ENCODE results near the gene BAIAP3.
A peak's percentile ranks its signal among the peaks of the same experiment; 100 is the strongest.

Gene BAIAP3

DNA sequence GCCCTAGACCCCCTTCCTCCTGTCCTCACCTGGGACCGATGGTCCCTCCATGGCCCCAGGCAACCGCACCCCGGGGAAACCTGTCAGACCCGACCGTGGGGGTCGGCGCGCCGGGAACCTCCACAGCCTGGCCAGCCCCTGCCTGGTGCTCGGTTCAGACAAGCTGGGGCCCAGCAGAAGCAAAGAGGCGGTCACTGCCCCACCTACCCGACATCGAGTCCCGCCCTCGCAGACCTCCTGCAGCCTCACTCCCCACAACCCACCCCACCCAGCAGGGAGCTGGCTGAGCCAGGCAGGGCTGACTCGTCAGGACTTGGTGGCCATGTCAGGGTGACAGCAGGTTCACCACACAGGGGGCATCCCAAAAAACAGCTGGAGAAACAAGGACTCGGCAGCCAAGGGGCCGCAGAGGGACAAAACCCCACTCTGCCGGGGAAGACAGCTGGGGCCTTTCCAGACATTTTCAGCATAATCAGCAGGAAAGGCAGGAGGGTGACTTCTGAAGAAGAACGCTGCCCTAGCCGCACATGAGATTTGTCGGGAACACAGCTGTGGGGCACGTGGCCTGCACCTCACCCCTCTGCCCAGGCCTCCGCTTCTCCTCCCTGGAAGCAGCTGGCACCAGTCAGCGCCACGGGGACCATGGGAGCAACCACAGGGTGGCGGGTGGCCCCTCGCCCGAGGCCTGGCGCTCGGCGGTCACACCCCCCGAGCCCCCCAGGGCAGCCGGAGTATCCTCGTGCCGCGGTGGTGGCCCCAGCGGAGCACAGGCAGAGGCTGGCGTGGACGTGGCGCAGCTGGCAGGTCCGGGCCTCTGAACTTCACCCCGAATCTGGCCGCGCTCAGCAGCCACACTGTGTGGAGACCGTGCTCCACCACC is 41.2 kb downstream of the BAIAP3 start:
- no peak for DNase-seq

DNA sequence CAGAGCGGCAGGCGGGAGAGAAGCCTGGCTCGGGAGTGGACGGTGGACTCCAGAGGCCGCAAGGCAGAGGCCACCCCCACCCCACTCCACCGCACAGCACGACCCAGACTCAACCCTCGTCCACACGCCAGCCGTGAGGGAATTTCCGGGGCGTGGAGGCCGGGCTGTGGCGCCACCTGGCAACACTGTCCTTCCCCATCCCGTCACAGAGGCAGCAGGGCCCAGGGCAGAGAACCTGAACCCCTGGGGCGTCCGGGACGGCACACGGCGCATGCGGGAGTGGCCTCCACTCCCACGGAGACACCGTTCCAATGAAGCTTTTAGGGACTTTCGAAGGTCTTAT is 41.8 kb downstream of the BAIAP3 start:
- DNase-seq = no peak

DNA sequence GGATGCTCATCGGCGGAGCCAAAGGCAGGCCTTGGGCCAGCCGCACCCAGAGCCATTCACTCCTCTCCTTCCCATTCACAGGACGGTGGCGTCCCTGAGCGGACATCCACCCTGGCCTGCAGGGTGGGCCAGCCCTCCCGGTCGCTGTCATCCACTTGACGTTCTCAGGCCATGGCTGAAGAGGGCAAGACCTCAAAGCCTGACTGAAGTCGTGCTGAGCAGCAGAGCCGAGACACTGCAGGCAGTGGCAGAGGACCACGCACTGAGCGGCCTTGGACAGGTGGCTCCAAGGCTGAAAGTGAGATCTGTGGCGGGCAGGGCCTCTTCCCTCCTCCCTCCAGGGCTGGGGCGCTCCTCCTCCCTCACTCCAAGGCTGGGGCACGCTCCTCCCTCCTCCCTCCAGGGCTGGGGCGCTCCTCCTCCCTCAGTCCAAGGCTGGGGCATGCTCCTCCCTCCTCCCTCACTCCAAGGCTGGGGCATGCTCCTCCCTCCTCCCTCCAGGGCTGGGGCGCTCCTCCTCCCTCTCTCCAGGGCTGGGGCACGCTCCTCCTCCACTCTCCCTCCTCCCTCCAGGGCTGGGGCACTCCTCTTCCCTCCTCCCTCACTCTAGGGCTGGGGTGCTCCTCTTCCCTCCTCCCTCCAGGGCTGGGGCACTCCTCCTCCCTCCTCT is 42.4 kb downstream of the BAIAP3 start:
- DNase-seq = no peak

DNA sequence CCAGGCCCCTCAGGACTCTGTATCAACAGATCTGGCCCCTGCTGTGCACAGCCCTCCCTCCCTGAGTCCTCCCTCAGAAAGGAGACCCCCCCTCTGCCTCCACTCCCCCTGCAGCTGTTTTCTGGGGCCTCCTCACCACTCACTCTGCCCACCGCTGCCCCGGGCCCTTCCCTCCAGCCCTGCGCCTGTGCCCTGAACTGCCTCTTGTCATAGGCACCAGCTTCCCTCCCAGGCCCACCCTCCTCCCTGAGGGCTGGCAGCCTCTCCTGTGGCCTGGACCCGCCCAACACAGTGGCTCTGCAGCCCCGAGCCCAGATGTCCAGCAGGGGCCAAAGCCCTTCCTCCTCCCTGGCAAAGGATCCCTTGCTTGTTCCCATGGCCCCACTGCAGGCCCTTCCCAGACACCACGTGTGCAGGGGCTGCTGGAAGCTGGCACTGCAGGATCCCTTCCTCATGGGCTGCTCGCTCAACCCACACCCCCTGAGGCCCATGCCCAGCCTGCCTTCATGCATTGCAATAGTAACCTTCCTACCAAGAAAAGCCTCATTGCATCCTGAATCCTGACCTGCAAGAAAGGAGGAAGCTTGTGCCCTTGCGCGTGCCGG is 44.1 kb downstream of the BAIAP3 start:
- no peak for DNase-seq

DNA sequence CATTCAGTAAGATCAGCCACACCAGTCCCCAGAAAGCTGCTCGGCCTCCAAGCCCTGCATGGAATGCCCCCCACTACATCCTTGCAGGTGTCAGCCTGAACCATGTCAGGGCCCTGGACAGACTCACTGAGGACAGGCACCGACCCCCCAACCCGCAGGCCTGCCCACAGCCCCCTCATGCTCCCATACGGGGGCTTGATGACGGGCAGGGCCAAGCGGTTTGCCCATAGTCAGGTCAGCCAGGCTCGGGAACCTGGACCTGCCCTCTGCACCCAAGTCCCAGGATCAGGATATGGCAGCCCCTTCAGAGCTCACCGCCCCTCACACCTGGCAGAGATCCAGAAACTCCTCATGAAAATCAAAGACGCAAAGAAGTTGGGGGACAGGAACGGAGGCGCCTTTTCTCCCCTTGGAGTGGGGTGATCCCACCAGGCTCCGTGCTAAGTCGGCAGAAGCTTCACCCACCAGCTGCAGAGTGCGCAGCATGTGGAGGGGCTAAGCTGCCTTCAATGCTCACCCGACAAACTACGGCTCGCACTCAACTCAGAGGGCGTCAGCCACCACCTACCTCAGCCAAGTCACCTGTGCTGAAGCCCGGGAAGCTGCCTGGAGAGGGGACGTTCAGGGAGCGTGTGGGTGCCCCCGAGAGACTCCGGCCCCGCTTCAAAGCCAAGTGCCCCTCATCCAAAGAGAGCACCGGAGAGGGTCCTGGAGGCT is 44.8 kb downstream of the BAIAP3 start:
- no peak for DNase-seq

DNA sequence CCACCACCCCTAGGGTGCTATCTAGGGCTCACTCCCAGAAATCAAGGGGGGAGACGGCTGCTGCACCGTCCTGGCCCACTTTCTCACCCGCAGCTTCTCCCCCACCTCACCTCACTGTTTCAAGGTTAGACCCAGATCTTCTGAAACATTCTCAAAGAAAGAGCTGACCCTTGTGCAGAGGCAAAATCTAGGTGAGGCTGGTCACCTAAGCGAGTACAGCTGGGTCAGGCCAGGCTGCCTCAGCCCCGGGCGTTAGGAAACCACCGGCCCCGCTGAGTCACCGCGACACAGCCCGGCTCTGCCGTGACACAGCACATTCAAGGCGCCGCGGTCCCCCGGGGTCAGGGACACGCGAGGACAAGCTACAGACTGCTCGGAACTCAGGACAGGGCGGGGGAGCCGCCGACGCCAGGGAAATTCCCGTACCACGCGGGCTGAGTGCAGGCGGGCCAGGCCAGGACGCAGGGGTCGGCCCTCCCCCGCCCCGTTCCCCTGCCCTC is 45.4 kb downstream of the BAIAP3 start:
- peak; percentile 92 for DNase-seq

DNA sequence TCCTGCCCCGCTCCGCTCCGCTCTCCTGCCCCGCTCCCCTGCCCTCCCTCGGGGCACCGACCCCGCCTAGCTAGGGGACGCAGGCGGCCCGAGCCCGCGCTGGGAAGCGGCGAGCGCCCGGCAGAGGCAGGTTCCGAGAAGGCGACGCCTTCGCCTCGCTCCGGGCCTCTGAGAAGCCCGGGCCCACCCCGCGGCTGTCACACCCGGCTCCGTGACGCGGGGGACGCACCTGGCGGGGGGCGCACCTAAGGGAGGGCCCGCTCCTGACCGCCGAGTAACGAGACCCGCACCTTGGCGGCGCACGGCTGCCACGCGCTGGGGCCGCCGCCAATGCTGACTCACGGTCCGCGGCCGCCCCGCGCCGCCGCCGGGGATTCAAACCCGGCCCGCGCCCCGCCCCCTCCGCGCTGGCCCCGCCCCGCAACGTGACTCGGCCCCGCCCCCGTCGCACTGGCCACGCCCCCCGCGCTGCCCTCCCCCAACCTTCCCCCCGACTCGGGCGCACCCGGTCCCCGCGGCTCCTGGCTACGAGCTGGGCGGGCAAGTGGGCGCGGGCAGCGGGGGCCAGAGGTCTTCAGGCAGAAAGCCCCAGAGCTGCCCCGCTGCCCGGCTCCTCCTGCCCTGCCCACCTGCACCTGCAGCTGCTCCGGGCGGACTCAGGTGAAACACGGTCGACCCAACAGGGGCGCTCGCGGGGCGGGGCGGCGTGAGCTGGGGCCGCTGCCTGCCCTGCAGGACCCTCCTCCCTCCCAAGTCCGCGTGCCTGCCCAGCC is 46.0 kb downstream of the BAIAP3 start:
- DNase-seq = peak; percentile 76

DNA sequence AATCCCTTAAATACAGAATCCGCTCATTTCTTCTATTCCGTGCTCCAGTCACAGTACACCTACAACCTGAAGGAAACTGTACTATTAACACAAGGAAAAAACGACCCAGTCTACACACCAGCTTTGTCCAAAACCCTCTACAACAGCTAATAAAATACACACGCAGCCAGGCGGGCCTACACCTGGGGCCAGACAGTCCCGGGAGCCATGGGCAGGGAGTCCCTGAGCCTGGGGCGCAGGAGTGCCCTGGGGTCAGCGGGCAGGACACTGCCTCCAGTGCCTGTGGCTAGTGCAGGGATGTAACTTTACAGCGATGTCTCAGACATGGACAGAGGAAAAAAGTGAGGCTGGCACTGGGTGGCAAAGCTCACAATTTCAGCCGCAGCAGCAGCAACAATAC is 46.8 kb downstream of the BAIAP3 start:
- no peak for DNase-seq

DNA sequence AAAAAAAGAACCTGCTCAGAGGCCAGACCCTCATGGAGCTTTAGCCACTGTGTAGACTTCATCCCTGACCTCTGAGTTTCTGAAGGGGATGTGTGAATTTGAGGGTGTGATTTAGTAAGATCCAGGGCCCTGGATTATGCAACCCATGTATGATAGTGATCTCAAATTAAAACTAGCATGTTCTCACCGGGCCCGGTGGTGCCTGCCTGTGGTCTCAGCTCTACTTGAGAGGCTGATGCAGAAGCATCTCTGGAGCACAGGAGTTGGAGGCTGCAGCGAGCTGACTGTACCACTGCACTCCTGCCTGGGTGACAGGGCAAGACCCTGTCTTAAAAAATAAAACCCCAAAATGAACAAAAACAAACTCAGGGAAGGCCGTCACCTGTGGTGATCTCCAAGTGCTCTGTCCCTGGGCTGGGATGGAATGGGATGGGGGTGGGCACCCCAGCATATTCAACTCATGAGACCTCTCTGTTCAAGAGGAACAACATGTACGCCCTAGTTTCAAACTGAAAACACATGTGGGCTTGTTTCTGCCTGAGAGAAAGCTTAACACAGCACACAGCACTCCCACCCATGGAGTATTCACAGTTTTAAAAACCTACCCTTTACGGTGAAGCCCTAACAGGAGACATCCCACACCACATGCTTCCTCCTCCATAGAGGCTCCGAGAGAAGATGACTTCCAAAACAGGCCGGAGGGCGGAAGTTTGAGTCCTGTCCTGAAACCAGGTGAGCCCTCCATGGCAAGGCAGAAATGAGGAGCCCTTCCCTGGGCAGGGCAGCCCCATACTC is 48.4 kb downstream of the BAIAP3 start:
- DNase-seq = no peak

DNA sequence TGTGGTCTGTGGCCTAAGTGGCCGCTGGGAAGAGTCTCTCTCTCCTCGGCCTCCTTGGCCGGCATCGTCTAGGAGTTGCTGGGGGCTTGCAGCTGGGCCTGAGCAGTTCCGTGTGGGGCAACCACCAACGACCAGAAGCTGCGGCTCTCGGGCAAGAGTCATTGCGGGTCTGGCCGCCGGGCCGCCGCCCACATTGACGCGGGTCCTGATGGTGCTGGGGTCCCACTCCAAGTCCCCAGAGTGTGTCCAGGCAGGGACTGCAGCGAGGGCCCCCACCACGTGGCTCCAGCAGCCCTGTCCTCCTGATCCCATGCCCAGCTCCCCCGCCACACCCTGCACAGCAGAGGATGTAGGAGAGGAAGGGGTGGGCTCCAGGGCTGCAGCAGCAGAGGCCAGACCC is 50.1 kb downstream of the BAIAP3 start:
- no peak for DNase-seq

DNA sequence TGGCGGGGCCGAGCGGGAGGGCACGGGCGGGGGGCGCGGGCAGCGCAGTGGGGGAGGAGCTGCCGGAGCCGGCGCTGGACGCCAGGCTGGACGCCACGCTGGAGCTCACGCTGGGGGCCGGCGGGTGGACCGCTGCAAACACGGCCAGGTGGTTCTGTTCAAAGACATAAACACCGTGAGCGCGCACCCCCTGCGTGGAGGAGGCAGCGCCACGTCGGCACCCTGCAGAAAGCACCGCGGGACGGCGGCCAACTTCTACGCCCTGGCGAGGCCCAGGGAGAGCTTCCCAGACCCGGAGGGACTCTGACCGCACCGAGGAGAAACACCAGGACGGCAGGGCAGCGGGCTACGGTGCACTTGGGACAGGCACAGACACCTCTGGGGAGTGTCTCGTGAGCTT is 51.8 kb downstream of the BAIAP3 start:
- no peak for DNase-seq

DNA sequence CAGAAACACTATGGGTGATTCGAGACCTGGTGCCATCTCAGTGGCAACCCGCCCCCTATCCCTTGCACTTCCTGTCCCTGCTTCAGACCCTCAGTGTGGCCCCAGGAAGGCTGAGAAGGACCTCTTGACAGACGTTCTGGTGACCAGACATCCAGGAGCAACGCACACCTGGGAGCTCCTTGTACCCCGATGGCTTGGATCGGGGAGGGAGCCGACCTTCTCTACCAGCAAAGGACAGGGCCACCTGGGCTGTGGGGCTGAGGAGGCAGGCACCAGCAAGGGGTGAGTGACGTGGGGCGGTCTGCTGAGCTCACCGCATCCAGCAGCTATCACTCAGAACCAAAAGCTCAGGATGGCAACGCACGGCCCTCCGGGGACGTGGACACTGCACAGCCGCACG is 53.9 kb downstream of the BAIAP3 start:
- no peak for DNase-seq

DNA sequence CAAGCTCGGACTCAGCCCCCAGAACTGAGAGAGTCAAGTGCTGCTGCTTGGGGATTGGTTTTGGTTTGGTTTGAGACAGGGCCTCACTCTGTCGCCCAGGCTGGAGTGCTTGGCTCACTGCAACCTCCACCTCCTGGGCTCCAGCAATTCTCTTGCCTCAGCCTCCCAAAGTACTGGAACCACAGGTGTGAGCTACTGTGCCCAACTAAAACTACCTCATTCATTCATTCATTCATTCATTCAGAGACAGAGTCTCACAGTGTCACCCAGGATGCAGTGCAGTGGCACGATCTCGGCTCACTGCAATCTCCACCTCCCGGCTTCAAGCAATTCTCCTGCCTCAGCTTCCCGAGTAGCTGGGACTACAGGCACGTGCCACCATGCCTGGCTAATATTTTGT is 56.3 kb downstream of the BAIAP3 start:
- no peak for DNase-seq

DNA sequence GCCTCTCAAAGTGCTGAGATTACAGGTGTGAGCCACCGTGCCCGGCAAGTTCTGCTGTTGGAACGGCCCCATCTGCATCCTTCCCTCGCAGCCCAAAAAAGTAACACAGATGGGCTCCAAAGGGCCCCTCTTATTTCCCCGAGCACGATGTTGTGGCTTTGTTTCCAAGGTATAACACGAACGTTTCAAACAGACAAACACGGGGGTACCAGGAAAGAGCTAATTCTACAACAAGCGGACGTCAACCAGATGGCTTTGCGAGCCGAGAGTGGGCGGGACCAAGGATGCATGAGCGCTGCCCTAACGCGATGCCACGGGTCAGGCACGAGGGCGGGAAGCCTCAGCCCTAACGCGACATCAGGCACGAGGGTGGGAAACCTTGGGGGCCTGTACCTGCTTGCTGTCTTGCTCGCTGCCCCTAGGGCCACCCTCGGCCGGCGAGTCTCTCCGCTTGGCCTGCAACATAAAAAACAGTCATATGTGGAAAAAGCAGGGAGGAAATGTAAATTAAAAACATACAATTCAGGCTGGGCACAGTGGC is 56.9 kb downstream of the BAIAP3 start:
- DNase-seq = no peak

DNA sequence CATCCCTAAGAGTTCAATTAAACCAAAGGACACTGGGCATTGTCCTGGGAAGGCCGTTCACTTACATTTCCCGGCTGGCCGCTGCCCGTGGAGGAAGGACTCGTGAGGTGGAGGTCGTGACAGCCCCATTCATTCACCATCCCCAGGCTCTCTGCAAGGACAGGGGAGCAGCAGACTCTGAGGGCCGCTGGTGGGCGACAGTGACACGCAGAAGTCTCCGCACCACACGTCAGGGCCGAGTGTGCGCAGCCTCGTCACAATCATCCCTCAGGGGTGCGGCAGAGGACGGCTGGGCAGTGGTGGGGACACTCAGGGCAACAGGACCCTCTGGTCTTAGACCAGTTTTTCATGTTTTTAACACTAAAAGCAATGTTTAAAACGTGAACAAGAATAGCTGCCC is 59.4 kb downstream of the BAIAP3 start:
- DNase-seq = no peak

DNA sequence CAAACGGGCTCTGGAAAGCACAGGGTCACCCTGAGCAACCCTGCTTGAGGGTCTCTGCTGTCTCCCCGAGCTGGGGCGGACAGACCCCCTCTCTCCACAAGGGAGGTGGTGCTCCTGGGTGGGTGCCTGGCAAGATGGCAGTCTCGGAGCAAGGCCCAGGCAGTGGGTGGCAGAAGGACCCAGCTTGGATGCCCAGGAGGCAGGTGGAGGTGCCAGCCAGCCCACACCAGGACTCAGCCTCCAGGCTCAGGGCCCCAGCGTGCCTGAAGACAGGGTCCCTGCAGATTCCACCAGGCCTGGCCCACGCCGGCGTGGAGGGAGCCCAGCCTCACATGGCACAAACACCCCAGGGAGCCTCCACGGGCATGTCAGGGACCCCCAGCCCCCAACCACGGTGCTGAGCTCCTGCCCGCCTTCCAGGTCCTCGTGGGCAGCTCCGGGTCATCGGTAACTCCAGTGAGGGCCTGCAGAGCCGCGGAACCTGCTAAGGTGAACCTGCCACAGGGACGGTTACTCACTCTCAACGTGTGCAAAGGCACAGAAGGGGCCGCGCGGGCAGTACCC is 60.2 kb downstream of the BAIAP3 start:
- DNase-seq = no peak

DNA sequence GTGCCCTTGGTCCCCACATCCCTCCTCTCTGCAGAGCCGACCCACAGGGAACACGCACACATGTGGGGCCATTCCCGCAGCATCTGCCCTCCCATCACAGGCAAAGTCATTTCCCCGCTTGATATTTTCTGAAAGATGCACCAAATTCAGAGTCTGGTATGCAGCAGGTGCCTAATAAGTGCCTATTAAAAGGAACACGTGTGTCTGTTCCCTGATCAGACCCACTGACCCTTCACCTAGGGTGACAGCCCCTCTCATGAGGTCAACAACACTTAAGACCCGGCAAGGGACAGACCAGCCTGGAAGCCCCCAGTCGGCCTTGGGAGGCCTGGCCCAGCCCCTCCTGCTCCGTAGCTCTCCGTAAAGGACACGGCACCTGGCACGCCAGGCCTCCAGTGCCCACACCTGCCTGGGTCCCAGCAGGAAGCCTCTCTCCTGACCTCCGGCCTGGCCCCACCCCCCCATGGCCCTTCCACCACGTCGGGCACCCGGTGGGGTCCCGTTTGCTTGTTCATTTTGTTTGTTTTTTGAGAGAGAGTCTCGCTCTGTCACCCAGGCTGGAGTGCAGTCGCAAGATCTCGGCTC is 61.0 kb downstream of the BAIAP3 start:
- DNase-seq = no peak

DNA sequence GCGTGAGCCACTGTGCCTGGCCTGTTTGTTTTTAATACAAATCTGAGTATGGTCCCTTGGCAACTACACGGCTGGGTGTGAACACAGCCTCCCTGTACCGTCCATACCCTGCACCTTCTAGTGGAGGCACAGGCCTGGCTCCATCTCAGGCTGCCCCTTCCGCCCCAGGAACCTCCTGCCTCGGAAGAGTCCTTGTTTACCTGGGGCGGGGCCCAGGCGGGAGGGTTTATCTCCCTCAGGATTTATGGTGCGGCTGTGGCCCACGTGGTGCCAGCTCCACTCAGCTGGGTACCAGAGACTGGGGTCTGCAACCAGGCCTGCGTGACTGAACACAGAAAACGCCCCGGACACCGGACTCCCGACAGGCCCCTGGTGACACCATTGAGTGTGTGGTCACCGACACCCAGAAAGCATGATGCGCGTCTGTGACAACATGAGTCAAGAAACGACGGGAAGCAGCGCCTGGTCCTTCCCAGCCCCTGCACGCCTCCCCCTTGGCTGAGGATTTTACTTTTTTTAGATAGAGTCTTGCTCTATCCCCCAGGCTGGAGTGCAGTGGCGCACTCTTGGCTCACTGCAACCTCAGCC is 62.1 kb downstream of the BAIAP3 start:
- no peak for DNase-seq

DNA sequence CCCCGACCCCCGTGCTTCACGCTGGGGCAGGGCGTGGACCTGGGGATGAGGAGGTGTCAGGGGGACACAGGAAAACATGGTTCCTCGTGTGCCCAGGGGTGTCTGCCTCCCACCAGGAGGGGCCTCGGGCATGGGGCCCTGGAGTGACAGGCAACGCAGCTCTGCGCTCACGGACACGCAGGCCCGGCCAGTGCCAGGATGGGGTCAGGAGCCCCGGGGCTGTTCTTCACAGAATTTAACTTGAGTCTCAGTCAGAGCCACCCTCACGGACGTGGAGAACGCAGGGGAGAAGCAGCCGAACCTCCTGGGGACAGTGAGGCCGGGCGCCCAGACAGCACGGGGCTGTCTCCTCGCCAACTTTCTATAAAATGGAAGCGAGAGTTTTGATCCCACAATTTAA is 64.3 kb downstream of the BAIAP3 start:
- no peak for DNase-seq

DNA sequence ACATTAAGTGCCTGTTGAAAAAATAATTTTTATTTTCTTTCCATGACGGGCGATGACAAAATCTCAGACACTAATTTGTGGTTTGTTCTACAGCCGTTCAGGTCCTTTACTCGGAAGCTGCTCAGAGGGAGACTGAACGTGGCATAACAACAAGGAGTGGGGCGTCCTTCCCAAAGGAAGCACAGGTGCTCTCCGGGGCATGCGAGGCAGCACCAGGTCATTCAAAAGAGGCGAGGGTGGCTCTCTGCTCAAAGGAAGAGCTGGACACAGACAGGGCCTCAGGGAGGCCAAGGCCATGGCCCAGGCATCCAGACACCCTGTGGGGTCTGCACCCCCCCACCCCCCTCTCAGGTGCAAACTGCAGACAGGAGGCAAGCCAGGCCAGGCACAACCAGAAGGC is 64.9 kb downstream of the BAIAP3 start:
- no peak for DNase-seq

All from suppressor macrophage treated with lipopolysaccharide for 4 hours (primary cell).